CD1c-positive myeloid dendritic cell (primary cell): ENCODE measurements around the gene TAS2R13.

Experiments used
- DNase-seq: peaks from one replicate; pipeline ENCODE4 v3.0.0-alpha.2; 2016; ENCODE audit errors: extremely low spot score

The TAS2R13 gene

GRCh38 chr12:10867381-10867780, 42.0 kb downstream of the TAS2R13 start:
- no peak for DNase-seq

- DNase-seq, result no peak
These were observed 45.7 kb downstream of the TAS2R13 start for GRCh38 chr12:10863512-10864218.

- no peak for DNase-seq
These were observed 48.0 kb downstream of the TAS2R13 start for GRCh38 chr12:10861366-10861765.
